BE2C (cell line): Measurements from ENCODE around the gene CBLN4.

Experiments
- DNase-seq: peaks from one replicate; pipeline ENCODE4 v3.0.0-alpha.2; 2020
- H3K27me3 ChIP-seq: fragments of 250-450 bp; sonication (Bioruptor Pico); 2 replicates; pipeline ENCODE4 v1.5.1; 2020; ENCODE audit warnings: mild to moderate bottlenecking
- H3K36me3 ChIP-seq: fragments of 250-450 bp; sonication (Bioruptor Pico); 2 replicates; pipeline ENCODE4 v1.5.1; 2020; ENCODE audit warnings: mild to moderate bottlenecking
- H3K4me1 ChIP-seq: fragments of 250-450 bp; sonication (Bioruptor Pico); 2 replicates; pipeline ENCODE4 v1.5.1; 2020
- H3K4me3 ChIP-seq: 2 replicates; pipeline ENCODE4 v1.5.1; 2011; ENCODE audit warnings: low read depth, low read length
- H3K9me3 ChIP-seq: fragments of 250-450 bp; sonication (Bioruptor Pico); 2 replicates; pipeline ENCODE4 v1.5.1; 2020
- CTCF ChIP-seq: IDR thresholded peaks from 2 replicates; pipeline ENCODE4 v1.5.1; 2012; ENCODE audit warnings: mild to moderate bottlenecking, low read depth, low read length

CBLN4 gene

GRCh38 chr20:56014998-56015397 lies 9.7 kb upstream of the CBLN4 start:
- Histone ChIP-seq H3K4me1 (no peaks in the 10 kb centered on the region), H3K27me3 (peaks cover 9% of the 10 kb centered on the region), H3K4me3 (no peak overlapping the region), H3K9me3 (no peaks in the 10 kb centered on the region; the same call in 1 of the 2 replicates), H3K36me3 (no peaks in the 10 kb centered on the region)
- DNase-seq: no peak
- no peak for TF ChIP-seq CTCF

- no peak for TF ChIP-seq CTCF
- no peak for DNase-seq
Observed at GRCh38 chr20:56014151-56014550, 8.8 kb upstream of the CBLN4 start.

GRCh38 chr20:56004611-56005388 lies 519 bp downstream of the CBLN4 start:
- peak overlapping the region; percentile 11; the same call in 1 of the 2 replicates for H3K4me3 ChIP-seq
- TF ChIP-seq CTCF: no peak
- DNase-seq: no peak
- H3K27me3 ChIP-seq: peaks cover 70% of the 10 kb centered on the region
- H3K9me3 ChIP-seq: no peaks in the 10 kb centered on the region
- H3K4me1 ChIP-seq: no peaks in the 10 kb centered on the region
- no peaks in the 10 kb centered on the region for H3K36me3 ChIP-seq

More at GRCh38 chr20:56014151-56014550, 8.8 kb upstream of the CBLN4 start:
- no peaks in the 10 kb centered on the region; the same call in 1 of the 2 replicates for H3K9me3 ChIP-seq
- no peak overlapping the region for H3K4me3 ChIP-seq
- no peaks in the 10 kb centered on the region for H3K4me1 ChIP-seq
- H3K27me3 ChIP-seq: peaks cover 3% of the 10 kb centered on the region
- H3K36me3 ChIP-seq: no peaks in the 10 kb centered on the region

- Histone ChIP-seq H3K9me3 (no peaks in the 10 kb centered on the region), H3K27me3 (peaks cover 75% of the 10 kb centered on the region), H3K4me1 (no peaks in the 10 kb centered on the region), H3K36me3 (no peaks in the 10 kb centered on the region), H3K4me3 (no peak overlapping the region)
- DNase-seq: peak; percentile 27
- TF ChIP-seq CTCF: no peak
Observed at GRCh38 chr20:56004007-56004406, 1.3 kb downstream of the CBLN4 start.

- DNase-seq: no peak
- no peaks in the 10 kb centered on the region for H3K4me1 ChIP-seq
- H3K36me3 ChIP-seq: no peaks in the 10 kb centered on the region
- H3K27me3 ChIP-seq: peaks cover 75% of the 10 kb centered on the region
- TF ChIP-seq CTCF: no peak
- H3K4me3 ChIP-seq: no peak overlapping the region
- H3K9me3 ChIP-seq: no peaks in the 10 kb centered on the region
Observed at GRCh38 chr20:56002908-56003800, 2.2 kb downstream of the CBLN4 start.
